HL-60/S4 (cell line): Measurements from ENCODE around the gene MAP3K4.

Experiments used
- in situ Hi-C: fragments of 300-500 bp; cut with MboI; formaldehyde crosslinking; loops from 2 replicates; pipeline ENCODE4 v1.14.3; 2022; ENCODE audit warnings: low sequenced_read_pairs

Gene MAP3K4

DNA sequence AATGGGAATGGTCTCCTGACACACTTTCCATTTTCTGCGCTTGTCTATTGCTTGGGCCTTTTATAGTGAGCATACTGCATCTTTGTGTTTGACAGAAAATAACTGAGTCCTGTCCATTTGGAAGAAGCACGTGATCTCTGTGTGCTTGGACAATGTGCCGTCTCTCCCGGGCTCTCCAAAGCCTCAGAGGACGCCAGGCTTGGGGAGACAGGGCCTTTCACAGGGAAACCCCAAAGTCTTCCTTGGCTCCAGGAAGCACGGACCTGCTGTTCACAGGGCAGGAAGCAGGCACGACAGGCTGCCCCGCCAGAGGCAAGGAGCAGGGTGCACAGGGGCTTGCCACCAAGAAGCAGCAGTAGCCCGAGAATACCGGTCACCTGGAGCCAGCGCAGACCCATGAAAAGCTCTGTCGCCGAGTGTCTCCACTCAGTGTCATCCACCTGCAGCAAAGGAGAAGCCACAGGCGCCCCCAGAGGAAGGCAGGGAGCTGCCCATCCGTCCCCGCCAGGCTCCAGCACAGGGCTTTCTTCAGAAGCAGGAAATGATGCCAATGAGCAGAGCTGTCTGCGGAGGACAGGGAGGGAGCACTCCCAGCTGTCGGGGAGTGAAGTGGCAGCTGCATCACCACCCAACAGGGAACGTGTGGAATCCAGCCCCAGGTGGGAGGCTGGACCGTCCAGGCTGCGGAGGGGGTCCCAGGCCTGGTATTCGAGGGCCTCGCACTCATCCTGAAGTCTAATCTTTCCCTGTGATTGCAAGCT is 147.2 kb downstream of the MAP3K4 start:
- in situ Hi-C loops, result no loop called here

DNA sequence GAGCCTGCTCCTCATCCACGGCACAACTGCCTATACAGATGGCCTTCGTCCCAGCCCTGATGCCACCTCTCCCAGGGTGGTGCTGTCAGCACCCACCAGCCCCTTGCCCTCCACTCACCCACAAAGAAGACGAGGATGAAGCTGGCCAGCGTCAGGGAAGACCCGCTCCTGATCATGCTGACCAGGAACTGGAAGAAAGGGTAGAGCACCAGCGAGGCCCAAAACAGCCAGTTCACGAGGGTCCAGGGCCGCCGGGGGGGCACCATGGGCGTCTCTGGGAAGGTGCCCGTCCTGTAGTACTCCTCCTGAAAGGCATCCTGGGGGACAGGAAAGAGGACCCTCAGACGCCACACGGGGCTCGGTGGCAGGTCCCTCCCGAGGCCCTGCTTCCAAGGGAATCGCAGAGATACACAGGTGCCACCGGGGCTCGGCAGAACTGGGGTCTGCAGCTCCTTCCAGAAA is 147.8 kb downstream of the MAP3K4 start:
- in situ Hi-C loops, result no loop called here

DNA sequence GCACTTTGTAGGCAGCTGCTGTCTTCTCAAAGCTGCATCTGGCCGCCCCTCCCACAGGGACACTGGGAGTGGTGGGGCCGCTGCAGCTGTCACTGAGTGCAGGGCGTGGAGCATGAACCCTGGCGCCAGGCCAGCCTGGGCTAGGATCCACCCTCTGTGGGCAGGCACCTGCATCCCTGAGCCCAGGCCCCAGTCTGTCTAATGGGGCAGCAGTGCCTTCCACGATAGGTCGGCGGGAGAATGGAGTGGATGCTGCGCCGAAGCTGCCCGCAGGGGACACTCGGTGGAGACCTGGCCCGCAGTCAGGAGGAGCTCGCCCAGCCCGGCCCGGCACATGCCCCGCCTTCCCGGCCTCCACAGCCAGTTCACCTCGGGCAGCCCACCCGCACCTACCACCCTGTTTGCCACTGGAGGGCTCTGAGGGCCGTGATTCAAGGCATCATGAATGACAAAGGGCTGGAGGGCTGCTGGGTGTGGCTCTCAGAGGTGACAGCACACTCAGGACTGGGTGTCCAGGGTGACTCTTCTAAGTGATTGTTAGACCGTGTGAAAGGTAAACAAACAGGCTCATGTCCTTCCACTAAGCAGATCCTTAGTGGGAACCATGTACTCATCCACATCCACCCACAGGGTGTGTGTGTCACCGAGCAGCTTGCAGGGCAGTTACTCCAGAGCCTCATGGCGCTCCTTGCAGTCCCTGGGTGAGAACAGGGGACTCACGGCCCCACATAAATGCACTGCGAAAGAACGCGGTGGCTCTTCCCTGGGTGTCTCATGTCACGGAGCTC is 148.4 kb downstream of the MAP3K4 start:
- in situ Hi-C loops, result no loop called here

DNA sequence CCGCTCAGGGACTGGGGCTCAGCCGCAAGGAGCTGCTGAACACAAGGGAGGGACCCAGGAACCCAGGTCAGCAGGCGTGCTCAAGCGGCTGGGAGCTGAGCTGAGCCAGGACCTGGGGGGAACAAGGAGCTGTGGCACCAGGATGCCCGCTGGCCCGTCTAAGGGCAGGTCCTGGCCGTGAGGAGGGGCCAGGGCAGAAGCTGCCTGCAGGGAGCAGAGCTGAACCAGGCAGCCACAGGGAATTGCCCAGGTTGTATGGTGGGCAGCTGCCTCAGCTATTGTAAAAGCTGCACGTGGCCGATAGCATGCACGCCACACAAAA is 148.9 kb downstream of the MAP3K4 start:
- in situ Hi-C loops, result no loop called here

DNA sequence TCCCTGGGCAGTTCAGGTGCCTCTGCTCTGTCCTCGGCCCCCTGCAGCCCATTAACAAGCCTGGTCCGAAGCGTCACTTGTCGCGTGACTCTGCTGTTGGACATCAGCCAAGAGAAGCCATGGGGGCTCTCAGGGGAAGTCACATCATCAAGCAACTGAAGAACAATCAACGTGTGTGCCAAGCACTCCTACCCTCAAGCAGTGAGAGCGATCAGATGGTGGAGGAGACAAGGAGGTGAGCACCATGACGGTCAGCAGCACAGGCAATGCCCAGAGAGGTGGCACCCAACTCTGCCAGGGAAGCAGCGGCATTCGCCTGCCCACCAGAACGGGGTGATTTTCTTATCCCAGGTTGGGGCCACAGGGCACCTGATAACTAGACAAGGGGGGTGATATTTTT is 149.6 kb downstream of the MAP3K4 start:
- in situ Hi-C loops, result no loop called here

DNA sequence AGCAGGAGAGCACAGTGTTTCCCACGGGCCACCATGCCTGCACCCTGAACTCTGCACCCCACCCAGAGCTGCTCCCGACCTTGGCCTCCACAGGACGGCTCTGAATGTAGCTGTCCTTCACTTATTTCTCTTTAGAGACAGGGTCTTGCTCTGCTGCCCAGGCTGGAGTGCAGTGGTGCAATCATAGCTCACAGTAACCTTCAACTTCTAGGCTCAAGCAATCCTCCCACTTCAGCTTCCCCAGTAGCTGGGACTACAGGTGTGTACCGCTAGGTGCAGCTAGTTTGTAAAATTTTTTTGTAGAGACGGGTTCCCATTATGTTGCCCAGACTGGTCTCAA is 151.4 kb downstream of the MAP3K4 start:
- in situ Hi-C loops, result no loop called here

DNA sequence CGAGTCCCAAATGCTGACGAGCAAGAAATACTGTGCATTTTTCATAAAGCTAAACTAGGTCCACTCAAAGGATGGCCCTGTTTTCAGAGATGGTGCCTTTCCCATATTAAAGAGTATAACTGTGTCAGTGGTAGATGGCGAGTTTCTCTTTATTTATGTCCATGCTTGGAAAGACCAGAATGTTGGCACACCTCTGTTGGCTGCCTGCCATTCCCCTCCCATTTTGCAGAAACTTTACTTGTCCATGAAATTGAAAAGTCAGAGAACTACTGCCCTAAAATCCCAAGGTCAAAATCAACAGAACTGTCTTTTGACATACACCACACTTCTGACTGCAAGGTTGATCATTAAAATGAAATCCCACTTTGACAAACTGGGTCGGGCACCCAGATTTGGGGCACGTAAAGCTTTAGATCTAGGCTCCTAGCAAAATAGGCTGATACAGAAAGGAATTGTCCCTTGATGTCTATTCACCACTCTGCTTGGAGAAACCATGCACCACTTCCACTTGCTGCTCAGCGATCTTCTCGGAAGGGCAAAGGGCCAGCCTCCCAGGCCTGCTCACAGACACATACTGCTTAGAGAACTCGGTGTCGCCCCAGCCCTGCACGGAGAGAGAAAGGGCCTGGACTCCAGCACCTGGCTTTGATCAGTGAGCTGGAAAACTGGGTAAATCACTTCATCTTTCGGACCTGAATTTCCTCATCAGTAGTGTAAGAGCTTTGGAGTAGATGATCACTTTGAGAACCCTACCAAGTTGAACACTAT is 152.3 kb downstream of the MAP3K4 start:
- in situ Hi-C loops, result no loop called here

DNA sequence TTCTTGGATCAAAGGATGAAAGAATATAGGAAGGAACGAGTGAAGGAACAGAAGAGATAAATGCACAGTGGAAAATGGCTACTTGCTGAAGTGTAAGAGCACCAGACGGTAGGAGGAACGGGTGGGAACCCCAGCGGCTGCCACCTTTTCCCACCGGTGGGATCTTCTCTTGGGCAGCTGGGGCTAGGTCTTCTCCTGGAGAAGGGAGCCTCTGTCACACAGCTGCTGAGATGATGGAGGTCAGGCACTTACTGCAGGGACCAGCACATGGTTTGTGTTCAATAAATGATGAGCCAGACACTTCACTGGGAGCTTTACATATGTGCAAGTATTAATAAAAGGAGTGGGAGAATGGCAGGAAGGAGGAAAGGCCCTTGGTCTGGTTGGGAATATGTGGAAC is 158.6 kb downstream of the MAP3K4 start:
- in situ Hi-C loops, result no loop called here

DNA sequence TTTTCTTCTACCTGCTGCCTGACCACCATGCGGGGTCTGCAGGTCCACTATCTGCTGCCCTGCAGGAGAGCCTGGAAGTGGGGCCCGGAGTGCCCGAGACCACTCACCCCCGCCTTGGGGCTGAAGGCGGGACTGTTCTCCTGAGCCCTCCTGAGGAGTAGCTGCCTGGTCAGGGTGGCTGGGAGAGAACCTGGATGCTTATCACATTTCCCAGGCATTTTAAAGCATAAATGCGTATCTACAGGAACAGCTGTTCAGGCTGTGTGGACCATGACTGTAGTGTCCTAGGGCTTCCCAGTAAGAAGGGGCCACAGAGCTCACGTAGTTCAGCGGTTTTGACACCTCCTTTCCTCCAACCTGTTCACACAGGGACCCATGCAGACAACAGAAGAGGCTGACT is 159.0 kb downstream of the MAP3K4 start:
- in situ Hi-C loops, result no loop called here

DNA sequence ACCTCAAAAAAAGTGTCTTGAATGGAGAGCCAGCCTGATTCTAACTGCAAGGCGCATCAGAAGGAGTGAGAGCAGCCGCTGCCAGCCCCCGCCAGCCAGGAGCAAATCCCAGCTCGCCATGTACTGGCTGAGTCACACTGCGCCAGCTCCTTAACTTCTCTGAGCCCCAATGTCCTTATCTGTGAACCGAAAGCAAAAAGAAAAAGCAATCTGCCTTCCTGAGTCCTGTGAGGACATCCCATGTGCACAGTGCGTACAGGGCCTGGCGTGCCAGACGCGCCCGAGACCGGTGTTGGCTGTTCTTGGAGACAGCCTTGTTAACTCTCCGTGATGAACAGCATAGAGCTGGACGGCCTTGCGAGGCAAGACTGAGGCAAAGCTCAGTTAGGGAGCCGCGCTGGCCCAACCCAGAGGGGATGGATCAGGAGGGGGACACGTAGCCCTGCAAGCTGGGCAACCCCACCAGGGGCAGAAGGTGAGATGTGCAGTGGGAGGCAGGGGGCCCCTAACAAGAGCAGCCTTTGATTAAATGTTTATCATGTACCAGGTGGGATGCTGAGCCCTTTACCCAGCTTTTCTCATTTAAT is 159.6 kb downstream of the MAP3K4 start:
- in situ Hi-C loops, result no loop called here

DNA sequence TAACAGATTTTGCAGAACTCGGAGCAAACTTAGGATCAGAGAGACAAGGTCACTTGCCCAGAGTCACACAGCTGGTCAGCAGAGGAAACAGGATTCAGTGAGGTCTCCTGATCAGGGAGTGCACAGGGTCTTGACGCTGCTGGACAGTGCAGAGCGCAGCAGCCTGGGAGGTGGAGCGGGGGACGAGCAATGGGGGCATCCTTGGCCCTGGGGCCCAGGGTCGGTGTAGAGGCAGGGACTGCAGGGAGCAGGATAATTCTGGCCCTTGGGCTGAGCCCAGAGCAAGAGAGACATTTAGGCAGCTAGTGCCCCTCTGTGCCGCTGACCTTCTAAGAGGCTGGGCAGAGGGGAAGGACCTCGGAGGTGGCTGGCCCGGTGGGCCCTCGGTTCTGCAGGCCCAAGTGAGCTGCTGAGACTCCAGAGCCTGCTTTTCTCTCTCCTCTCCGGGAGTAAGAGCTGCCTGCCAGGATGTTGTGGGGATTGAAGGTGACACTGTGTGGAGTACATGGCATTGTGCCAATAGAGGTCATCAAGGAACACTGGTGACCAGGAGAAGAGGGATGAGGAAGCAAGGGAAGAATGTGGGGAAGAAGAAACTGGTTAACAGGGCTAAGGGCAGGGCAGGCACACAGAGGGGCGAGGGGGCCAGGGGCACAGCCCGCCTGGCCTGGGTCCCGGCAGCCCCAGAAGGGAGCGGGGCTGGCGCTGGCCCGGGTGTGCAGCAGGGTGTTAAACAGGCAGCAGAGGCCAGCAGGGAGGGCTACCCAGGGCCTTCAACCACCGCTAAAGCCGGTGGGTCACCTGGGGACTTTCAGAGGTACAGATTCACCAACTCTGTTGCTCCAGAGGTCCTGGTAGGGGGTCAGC is 160.3 kb downstream of the MAP3K4 start:
- in situ Hi-C loops, result no loop called here

DNA sequence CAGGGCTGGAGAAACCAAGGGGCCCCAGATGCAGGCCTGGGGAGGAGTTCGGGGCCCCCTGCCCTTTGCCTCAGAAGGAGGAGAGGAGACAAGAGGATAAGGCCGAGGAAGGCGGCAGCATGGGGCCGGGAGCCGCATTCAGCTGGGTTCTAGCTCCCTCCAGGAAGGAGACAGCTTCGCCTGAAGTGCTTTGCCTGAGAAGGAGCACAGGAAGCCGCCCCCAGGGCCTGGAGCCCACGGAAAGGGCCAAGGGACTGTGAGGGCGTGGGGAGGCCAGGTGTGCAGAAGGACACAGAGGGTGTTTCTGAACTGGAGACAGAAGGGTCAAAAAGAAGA is 160.9 kb downstream of the MAP3K4 start:
- in situ Hi-C loops, result no loop called here

DNA sequence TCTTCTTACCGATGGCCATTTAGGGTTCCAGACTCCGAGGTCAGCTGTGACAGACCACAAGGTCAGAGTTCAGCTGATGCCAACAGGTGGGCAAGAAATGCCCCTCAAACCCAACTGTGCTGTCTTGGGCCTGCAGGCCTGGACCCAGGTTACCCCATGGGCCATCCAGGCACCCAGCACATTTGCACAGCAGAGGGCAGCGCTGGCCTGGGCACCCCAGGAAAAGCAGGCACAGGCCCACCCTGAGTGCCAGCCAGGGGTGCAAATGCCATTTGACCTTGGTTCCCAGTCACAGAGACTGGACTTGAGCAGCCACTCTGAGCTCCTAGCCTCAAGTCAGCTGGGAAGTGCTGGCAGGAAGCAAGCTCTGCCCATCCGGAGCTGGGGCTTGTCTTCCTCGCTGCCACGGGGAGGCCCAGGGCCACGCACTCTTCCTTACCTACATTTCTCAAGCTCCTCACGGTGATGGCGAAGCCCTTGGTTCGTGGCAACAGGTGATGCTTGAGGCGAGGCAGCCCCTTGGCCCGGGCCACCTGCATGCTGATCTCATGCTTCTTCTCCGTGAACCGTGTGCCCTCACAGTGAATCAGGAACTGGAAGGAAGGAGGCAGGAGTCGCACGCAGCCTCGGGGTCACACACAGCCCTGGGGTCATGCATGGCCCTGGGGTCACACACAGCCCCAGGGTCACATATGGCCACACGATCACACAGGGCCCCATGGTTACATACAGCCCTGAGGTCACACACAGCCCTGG is 161.5 kb downstream of the MAP3K4 start:
- in situ Hi-C loops, result no loop called here

DNA sequence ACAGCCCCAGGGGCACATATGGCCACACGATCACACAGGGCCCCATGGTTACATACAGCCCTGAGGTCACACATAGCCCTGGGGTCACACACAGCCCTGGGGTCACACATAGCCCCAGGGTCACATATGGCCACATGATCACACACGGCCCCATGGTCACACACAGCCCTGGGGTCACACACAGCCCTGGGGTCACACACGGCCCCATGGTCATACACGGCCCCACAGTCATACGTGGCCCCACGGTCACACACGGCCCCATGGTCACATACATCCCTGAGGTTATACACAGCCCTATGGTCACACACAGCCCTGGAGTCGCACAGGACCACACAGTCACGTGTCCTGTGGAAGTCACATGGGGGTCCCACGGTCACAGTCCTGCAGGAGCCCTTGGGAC is 162.2 kb downstream of the MAP3K4 start:
- in situ Hi-C loops, result no loop called here

DNA sequence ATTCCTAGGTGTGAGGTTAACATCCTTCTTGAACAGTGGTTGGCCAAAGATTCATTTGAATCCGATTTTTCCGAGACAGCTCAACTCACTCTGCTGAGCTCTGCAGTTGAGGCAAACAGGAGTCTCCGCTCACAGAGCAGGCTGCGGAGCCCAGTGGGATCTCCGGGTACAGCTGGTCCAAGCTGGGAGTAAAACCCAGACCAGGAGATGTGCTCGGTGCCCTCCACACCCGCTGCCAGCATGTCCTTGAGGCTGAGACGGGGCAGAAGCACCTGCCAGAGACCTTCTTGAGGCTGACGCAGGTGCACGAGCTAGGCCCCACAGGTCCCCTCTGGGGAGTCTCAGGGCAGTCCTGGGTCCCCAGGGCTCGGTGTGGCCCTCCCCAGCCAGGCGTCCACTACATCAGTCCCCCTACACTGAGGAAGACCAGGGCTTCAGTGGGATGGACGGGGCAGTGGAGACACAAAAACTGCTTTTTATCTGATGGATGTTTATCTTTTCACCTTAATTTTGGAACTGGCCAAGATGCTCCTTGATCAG is 163.3 kb downstream of the MAP3K4 start:
- in situ Hi-C loops, result no loop called here

DNA sequence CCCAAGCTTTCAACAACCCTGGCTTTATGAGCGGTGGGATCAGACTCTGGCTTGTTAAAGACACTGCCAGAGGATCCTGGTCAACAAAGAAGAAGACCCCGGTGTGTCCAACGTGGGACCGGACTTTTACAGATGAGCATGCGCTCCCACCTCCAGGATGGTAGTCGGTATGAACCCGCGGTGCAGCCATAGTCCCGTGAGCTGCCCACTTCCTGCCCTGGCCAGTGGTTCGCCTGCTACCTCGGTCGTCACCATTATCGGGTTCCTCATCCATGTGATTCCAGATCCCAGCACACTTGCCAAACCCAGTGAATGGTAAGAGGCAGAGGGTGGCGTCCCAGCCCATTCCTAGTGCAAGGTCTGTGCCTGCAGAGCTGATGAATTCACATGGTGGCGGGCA is 169.6 kb downstream of the MAP3K4 start:
- in situ Hi-C loops, result no loop called here

DNA sequence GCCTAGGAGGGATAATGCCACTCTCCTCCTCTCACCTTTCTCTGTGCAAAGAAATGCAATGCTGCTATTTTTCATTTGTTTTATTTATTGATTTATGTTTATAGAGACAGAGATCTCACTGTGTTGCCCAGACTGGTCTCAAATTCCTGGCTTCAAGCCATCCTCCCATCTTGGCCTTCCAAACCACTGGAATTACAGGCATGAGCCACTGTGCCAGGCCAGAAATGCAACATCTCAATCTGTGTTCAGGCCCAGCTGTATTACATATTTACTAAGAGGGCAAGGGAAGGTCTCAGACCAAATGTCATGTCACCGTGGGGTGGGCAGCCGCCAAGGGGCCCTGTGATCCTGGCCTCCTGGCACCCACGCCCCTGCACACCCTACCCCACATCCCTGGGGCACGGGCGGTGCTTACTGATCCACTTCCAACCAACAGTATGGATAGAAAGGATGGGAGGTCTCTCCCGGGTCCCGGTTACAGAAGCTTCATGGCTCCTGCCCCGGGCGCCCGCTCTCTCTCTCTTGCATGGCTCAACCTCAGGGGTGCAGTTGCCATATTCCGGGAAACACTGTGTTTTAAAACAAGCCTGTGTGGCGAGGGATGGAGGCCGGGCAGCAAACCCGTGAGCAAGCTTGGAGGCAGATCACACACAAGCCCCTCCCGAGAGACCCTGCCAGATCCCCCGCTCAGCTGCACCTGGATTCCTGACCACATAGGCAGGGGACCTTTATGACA is 170.5 kb downstream of the MAP3K4 start:
- in situ Hi-C loops, result no loop called here

DNA sequence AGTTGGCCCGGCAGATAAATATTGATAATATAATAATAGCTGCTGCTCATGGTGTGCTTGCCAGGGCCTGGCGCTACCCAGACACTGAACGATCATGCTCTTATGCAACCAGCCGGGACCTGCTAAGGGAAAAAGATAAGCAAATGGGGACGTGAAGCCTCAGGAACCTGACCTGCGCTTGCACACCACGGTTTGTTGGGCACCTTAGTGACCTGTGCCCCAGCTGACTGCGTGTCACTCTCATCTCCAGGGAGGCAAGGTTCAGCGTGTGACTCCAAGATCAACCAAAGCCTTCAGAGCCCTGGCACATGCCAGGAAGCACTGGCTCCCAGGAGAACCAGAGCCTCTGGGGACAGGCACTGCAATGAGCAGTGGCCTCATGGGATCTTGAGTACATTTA is 171.2 kb downstream of the MAP3K4 start:
- in situ Hi-C loops, result no loop called here
